Non-pigmented ciliary epithelial cell (primary cell): ENCODE data around the gene NEDD9.
A peak's percentile ranks its signal among the peaks of the same experiment; 100 is the strongest.

Experiments
- DNase-seq: peaks from one replicate; pipeline ENCODE4 v3.0.0-alpha.2; 2010; ENCODE audit warnings: low read depth

NEDD9 gene

DNA sequence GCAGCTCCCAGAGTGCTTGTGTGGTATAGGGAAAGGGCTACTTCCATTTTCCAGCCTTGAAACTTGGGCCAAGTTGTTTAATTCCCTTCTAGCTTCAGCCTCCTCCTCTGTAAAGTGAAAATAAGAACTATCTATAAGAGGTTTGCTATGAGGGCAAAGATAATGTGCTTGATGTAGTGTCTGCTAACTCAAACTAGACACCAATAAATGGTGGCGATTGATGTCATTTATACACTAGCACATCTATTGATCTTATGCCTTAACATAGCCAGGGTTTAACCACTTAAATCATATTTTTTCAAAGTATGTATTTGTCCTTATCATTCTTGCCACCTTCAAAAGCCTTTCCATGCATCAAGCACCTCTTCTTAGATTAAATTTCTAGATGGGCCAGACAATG is 55.2 kb downstream of the NEDD9 start:
- no peak for DNase-seq

DNA sequence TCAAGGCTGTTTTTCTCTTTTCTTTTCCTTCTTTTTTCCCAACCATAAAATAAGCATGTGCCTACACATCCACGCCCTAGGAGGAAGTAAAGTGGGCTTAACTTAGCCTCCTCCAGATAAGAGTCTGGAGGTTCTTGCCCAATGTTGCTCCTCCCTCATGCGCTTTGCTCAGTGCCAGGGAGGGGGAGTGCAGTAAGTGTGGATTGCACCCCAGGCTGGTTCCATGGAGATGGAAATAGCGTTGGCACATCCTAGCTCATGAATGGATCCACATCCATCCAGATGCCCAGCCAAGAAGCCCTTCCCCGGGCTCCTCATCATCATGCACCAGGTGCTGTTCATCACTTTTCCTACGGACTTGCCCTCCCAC is 58.2 kb downstream of the NEDD9 start:
- no peak for DNase-seq

DNA sequence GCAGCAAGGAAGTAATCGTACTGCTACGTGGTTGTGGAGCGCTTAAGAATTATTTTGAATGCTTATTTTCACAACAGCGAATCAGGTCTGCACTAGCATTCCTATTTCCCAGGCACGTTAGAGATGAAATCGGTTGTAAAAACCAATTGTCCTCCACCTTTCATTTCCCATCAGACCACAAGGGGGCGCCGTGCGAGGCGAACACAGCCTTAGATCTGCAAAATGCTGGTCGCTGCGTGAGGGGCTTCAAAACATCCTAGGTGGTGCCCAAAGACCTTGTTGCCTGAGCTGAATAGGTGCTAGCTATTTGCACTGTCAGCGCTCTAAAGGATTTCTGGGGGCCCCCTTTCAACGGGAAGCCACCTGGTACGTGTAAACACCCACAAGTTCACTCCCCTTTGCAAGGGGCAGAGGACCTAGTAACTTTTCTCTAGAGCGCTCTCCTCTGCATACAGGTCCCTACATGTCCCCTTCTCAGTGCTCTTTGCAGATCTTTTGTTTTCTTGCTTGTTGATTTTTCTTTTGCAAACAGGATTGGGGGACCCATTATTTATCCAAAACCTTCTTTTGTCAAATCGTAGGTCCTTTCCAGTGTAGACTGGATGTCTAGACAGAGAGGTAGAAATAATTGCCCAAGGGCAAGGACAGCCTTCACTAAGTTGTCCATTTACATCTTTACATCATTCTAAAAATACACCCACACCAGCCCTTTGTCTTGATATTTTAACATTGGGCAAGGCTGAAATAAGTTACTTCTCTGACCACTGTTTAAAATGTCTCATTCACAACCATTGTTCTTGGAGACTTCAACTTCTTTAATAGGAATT is 59.8 kb downstream of the NEDD9 start:
- no peak for DNase-seq

DNA sequence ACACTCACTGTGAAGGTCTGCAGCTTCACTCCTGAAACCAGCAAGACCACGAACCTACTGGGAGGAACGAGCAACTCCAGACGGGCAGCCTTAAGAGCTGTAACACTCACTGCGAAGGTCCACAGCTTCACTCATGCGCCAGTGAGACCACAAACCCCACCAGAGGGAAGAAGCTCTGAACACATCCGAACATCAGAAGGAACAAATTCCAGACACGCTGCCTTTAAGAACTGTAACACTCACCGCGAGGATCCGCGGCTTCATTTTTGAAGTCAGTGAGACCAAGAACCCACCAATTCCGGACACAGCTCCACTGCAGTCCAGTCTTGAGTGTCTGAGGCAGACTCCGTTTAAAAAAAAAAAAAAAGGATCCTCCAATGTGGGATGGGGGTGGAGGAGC is 60.5 kb downstream of the NEDD9 start:
- DNase-seq = no peak

DNA sequence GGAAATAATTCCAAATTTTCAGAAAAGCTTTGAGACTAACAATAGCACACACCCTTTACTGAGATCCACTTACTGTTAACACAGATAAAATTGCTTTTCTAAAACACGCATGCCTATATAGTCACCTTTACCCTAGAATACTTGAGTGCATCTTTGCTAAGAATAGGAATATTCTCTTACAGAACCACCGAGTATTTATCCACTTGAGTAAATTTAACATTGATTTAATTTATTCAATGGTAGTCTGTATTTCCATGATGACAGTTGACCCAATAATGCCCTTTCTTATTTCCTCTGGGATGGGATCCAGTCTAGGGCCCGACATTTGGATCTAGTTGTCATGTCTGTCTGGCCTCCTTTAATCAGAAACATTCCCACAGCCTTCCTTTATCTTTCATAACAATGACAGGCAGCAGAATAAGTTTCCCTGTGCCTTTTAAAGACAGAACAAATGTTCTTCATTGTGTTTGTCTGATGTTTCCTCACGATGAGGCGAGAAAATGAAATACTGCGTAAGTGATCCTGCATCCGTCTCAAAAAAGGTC is 64.3 kb downstream of the NEDD9 start:
- no peak for DNase-seq

DNA sequence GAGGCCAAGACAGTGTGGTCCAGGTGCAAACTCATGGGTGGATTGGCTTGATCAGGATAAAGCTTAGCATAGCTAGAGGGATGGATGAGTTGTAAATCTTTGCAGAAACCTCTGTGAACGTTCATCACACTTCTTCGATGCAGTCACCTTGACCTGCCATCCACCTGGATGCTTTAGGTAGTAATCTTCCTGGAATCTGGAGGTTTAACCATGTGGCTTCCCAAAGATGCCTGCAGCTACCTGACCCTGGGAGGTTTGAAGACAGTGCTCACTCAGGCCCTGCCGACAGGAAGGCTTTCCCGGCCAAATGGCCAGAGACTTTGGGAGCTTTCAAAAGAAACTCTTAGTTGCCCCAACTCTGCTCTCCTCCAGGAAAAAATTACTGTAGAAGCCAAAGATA is 65.5 kb downstream of the NEDD9 start:
- no peak for DNase-seq

DNA sequence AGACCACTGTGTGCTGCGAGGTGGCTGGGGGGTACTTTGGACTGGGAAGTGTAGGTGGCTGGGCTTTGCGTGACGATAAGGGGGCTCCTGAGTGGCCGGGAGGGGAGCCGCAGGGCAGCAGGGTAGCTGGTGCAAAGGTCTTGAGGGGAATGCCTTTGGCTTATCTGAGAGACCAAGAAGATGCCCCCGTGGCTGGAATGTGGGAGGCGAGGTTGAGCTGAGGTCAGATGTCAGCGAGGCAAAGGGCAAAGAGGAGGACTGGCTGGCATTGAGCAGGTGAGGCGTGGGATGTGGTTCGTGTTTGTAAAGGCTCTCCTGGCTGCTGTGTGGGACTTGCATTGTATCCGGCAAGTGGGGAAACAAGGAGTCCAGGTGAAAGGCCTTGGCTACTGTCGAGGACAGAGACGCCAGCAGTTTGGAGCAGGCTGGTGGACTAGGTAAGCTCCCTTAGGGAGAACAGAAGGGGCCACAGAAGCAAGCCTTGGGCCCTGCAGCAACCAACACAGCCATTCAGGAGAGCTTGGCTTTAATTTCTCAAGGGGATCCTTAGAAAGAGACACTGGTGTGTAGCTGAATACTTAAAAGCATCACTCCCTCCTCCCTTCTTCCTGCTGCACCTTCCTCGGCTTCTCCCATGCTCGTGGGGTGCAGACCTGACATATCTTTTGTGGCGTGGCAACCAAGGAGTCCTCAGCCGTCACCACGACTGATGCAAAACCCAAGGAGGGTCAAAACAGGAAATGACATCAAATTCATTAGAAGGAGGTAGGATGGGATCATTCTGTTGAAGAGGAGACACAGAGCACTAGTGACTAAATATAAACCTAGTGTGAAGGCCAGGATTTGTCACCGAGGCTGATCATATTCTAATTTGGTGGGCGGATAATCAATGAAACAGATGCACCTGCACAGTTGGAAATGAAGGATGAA is 67.5 kb downstream of the NEDD9 start:
- no peak for DNase-seq

DNA sequence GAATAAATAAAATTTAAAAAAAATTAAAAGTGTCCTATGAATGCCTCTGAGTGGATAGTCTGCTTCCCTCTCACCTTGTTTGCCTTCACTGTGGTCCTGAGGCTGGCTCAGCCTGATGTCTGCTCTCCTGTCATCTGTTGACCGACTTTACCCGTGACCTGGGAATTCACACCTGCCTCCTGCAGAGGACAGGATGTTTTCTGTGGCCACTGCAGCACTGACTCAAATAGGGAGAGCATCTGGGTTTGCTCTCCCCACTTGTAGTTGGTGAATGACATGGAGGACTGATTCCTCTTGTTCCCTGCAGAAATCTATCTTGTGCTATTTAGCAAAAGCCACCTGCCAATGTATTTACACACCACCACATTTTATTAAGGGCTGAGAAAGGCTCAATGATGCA is 68.5 kb downstream of the NEDD9 start:
- DNase-seq = no peak

DNA sequence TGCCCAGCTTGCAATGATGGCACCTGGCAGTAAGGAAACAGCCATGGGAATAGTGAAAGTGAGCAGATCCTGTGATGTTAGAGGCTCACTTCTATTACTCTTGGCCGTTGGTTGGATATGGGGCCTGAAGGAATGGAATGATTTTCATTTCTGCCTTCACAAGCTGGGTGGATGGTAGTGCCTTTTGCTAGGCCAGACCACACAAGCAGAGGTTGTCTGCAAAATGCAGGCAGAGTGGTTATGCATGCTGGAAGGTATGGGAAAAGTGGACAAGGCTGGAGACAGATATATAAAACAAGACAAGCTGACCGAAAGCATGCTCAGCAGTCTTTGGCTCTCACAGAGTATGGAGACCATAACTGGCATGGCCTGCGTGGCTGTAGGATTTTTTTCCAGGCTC is 70.2 kb downstream of the NEDD9 start:
- DNase-seq = no peak

DNA sequence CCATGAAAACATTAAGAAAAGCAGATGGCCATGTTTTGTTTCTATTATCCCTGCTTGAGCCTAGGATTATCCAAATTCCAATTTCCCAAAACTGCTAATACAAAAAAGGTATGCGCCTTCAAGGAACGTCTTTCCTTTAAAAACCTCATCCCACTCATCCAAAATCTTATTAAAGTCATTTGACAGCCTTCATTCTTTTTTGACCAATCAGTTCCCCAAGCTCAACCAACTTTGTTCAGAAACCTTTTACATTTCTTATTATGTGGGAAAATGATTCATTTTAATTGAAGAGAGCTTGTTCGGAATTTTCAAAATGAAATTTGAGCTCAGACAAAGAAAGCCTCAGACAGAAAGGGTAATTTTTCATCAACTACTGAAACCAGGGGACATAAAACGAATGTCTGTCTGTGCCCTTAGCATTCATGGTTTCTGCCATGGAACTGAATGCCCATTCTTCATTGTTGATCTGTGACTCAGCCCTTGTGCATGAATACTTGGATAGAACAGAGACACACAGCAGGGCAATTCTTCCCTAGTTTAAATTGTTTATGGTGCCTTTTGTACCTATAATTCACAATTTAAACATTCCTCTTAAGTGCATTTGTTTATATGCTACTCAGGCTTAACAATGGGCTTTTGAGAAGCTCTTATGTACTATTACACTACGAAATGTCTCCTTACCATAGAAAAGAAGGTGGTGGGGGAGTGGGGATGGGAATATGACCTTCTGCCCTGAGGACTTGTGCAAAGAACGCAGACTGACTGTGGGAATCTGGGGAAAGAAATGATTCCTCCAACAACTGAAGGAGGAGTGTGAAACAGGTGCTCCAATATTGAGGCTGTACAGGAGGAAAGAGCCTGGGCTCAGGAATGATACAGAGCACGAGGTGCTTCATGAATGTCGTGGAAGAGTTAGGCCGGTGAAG is 71.2 kb downstream of the NEDD9 start:
- DNase-seq = no peak

DNA sequence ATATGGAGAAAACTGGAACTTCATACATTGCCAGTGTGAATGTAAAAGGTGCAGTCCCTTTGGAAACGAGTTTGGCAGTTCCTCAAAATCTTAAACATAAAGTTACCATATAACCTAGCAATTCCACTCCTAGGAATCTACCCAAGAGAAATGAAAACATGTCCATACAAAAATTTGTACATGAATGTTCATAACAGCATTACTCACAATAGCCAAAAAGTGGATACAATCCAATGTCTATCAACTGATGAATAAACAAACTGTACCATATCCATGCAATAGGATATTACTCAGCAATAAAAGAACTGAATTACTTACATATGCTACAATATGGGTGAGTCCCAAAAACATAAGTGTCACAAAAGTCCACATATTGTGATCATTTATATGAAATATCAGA is 72.3 kb downstream of the NEDD9 start:
- DNase-seq = no peak

DNA sequence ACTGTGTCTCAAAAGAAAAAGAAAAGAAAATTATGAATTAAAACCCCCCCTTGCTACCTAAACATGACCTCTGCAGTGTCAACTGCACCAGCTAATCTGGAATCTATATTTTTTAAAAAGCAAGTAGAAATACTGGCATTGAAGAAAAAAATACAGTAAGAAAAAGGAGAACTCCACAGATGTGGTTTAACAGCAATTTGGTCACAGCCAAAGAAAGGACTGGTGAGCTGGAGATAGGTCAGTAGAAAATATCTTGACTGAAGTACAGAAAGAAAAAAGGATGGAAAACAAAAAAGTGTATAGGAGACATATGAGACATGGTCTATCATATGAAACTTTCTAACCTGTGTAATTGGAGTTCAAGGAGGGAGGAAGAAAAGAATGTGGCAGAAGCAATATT is 76.9 kb downstream of the NEDD9 start:
- DNase-seq = no peak

DNA sequence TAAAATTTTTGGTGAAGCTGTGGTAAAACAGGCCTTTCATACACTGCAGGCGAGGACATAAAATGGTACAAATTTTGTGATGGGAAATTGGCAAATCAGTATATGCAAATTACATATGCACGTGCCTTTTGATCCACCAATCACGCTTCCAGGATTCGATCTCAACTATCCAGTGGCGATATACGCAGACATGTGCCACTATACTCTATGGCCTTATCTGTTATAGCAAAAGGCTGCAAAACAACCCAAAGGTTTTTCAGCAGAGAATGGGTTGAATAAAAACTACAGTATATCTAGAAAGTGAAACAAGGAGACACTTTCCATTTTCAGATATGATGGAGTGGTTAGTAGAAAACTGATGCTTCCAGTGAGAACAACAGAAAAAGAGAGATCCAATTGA is 79.0 kb downstream of the NEDD9 start:
- no peak for DNase-seq

DNA sequence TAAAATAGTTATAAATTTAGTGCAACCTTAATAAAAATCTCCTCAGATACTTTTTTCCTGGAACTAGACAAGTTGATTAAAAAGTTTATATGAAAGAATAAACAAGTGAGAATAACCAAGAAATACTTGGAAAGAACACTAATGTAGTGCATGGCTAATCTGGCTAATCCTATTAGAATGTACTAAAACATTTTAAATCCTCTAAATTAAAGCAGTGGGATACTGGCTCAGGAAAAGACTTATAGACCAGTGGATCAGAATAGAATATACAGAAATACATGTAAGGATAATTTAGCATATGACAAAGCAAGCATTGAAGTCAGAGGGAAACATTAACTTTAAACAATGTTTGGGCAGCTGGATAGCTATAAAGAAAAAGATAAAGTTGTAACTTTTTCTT is 79.9 kb downstream of the NEDD9 start:
- DNase-seq = no peak

DNA sequence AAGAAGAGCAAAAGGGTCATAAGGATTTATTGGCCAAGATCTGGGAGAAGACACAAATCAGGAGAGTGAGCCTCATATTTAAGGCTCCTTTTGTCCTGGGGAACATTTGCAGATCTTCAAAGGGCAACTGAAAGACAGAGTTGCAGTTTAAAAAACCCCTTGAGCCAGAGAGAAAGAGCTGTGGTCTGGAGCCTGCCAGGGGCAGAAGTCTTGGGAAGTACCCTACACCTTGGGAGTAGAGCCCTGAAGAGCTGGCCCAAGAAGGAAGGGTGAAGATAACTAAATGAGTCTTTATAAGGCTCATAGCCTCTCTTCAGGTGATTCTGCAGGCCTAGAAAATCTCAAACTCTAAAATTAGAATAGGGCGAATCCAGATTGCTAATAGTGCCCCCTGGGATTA is 81.0 kb downstream of the NEDD9 start:
- DNase-seq = no peak

DNA sequence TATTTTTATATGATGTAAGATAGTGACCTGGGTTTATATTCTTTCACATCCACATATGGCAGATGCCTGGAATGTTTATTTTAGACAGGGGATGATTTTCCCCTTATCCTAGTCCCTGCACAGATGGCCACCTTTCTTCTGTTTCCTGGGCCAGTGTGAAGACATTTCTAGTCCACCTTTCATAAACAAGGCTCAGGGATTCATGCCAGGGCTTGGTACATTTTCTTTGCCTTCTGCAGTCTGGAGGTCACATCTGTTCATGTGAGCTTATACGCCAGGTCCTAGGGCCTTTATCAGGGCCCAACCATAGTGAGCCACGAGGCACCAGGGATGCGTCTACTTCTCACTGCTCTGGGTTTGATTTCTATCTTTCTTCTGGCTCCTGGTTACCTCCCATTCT is 82.9 kb downstream of the NEDD9 start:
- DNase-seq = no peak

DNA sequence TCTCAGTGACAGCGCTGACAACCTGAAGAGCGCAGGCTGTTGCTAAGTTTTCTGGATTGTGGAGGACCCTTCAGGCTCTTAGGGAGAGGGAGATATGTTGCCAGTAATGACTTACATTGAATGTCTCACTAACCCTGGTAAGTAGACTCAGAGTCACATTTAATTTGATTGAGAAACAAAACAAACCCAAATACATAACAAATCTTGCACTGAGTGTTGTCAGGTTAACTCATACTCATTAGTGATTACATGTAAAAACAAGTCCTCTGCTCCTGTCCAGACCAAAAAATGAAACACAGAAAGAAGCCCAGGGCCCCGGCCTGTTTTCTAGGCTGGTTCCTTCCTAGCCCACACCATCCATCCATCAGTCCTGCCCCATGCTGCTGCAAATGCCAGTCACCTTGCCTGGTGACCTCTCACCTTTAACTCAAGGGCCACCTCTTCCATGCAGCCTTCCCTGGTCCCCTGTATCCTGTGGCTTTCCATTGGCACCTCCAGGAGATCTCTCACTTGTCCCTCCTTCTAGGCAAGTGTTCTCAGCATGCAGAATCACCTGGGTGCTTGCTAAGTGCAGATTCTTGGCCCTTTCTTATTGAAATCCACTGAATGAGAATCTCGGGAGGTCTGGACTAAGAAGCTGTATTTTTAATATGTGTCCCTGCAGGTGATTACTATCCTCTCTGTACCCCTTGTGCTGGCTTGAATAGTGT is 86.2 kb downstream of the NEDD9 start:
- no peak for DNase-seq

DNA sequence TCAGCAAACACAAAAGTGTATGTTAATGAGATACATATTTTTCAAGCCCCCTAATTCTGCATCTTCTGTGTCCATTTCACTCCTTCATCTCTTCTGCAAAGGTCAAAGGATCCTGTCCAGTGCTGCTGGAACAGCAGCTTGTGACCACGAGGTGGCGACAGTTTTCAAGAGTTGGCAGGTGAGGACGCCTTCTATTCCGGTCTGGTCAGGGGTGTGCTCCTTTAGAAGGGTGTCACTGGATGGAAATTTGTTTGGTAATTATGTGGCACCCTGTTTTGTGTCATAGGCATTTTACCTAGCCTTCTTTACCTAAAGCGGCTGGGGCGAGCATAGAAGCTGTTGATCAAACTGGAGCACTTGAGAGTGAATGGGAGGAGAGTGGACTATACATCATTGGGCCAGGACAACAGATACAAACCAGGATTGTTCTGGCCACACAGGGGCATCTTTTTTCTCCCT is 88.0 kb downstream of the NEDD9 start:
- no peak for DNase-seq

DNA sequence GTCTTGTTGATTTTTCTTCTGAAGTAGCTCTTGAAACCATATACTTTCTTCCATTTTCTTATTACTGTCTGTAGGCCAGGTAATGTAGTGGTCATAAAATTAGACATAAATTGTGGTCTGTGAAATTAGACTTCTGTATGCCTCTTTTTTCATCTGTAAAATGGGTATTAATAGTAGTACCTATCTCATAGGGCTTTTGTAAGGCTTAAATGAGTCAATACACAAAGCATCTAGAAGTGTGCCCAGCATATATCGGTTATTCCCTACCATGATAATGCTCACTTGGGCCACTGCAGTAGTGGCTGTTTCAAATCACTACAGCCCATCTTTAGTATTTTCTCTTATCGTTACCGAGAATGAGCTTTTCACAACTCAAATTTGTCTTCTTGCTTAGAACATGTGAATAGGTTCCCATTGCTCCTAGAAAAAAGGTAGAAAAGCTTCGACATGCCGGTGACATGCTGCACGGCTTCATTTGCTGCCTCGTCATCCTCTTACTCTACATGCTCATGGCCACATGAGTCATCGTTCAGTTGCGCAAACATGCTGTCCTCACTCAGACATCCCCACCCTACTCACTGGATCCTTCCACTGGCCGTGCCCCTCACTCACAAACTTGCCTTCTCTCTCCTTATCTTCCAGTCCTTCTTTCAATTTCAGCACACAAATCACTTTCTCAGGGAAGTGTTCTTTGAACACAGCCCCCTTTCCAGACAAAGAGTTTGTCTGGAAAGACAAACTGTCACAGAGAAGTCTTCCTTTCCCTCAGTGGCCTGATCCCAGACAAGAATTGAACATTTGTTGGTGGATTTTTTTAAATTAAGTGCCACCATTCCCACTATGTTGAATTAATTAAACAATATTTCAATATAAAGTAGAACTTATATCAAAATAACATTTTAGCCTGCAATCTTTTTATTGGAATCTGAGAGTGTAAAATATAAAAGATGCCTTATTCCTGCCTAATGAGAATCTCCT is 88.8 kb downstream of the NEDD9 start:
- peak; percentile 85 for DNase-seq
